GM12892 (cell line): Measurements from ENCODE around the gene C2orf76.
"Not testable (repeated sequence)": the region's sequence is repeated elsewhere in the genome, so short reads cannot be mapped to it uniquely, and the experiment has no call there.

Source experiments
- DNase-seq: peaks from one replicate; pipeline ENCODE4 v3.0.0; 2011; ENCODE audit not compliant: insufficient read length
- FAIRE-seq: peaks from 2 replicates; lab custom pipeline; 2011; peaks lifted over from hg19 to GRCh38; lab: Jason Lieb, UNC
- POLR2A ChIP-seq: IDR thresholded peaks from 2 replicates; pipeline ENCODE4 v1.6.1; 2011; ENCODE audit warnings: low read depth, low read length, control low read depth
- POLR2AphosphoS5 ChIP-seq: IDR thresholded peaks from 2 replicates; pipeline ENCODE4 v1.6.1; 2011; ENCODE audit warnings: low read depth, low read length, control low read depth
- TAF1 ChIP-seq: IDR thresholded peaks from 2 replicates; pipeline ENCODE4 v1.6.1; 2011; ENCODE audit warnings: low read depth, mild to moderate bottlenecking, control low read depth, low read length, borderline replicate concordance

The C2orf76 gene

DNA sequence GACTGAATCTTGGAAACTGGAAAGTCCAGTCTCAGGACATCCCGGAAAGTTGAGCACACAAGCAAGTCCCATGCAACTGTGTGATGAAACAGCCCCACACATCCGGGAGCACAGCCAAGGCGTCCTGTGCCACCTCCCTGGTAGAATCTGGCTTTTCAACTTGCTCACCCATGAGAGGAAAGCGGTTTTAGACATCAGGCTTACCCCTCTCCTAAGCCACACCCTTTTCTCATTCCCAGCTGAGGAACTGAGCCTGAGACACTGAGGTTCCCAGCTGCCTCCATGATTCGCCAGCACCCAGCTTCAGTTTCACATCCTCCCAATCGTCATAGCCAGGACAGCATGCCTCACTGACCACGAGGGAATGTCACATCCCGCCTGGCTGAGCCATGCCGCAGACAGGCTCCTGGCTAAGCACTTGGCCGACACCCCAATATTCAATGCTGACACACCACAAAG is 82.7 kb downstream of the C2orf76 start:
- FAIRE-seq (no peak), DNase-seq (no peak)

GRCh38 chr2:119282996-119283511 is 83.6 kb downstream of the C2orf76 start:
- TF ChIP-seq TAF1 (no peak), POLR2A (no peak)
- DNase-seq (no peak), FAIRE-seq (no peak)

More for the DNA sequence above, 82.7 kb downstream of the C2orf76 start:
- TF ChIP-seq POLR2AphosphoS5 (no peak), POLR2A (no peak), TAF1 (no peak)

DNA sequence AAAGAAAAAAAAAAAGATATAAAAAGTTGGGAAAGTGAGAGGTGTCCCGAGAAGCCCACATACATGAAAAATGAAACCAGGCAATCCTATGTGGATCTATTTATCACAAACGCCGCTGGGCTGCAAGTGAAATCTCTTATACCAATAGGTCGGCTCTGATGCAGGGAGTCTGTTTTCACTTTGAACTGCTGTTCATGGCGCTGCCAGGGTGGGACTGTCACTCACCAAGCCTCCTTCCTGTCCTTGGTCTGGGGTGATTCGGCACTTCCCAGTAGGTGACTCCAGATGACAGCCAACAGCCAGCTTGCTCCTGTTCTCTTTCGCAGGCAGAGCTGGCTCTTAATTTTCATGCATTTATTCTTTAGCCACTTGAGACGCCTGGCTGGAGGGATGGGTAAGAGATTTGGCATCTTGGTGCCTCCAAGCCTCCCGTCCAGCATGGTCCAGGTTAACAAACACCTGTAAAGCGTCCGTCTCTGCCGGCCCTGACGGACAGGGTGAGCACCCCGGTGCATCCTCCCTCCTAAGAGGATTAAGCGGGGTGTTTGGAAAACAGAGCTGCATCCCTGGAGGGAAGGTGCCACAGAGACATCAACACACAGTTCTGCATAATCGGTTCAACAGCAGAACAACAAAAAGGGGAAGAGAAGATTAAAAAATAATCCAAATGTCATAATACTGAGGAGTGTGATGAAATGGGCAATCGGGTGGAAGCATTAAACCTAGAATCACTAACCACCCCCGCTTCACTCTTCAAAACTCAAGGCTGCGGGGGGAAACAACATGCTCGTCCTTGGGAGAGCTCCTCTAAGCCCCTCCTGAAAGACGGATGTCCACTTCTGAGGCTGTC is 84.3 kb downstream of the C2orf76 start:
- FAIRE-seq: no peak
- no peak for TF ChIP-seq POLR2A
- no peak for TF ChIP-seq TAF1
- no peak for TF ChIP-seq POLR2AphosphoS5
- no peak for DNase-seq

DNA sequence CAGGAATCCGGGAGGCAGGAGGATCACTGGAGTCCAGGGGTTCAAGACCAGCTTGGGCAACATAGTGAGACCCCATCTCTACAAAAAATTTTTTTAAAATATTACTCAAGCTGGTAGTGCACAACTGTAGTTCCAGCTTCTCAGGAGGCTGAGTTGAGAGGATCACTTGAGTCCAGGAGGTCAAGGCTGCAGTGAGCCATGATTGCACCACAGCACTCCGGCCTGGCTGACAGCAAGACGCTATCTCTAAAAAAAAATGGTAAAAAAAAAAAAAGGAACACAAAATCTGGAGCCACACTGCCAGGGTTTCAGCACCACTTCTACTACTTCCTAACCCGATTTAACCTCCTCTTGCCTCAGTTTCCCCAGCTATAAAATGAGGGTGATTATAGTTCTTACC is 86.0 kb downstream of the C2orf76 start:
- FAIRE-seq (no peak), DNase-seq (no peak)
- TF ChIP-seq POLR2A: no peak
- TF ChIP-seq TAF1: no peak
- no peak for TF ChIP-seq POLR2AphosphoS5

- FAIRE-seq (no peak), DNase-seq (no peak)
- no peak for TF ChIP-seq POLR2A
- TF ChIP-seq POLR2AphosphoS5: no peak
- no peak for TF ChIP-seq TAF1
These were observed 87.0 kb downstream of the C2orf76 start for GRCh38 chr2:119279666-119280065.

DNA sequence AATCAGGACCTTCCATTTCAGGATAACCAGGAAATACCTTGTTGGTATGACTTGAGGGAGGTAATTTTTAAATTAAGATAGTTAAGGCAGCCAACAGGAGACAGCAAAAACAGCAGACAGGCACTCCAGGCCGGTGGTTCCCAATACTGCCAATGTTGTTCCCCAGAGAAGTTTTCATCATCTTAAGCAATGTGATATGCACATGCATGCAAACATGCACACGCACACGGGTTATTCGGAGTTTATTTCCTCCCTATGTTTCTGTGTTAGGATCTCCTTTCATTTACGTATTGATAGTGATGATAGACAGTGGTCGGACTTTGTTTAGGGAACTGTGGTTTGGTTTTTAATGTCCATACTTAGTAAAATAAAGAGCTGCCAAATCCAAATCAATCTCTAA is 87.7 kb downstream of the C2orf76 start:
- FAIRE-seq (no peak), DNase-seq (no peak)
- no peak for TF ChIP-seq POLR2AphosphoS5

GRCh38 chr2:119278385-119278784 is 88.2 kb downstream of the C2orf76 start:
- not testable (repeated sequence) for DNase-seq, FAIRE-seq

DNA sequence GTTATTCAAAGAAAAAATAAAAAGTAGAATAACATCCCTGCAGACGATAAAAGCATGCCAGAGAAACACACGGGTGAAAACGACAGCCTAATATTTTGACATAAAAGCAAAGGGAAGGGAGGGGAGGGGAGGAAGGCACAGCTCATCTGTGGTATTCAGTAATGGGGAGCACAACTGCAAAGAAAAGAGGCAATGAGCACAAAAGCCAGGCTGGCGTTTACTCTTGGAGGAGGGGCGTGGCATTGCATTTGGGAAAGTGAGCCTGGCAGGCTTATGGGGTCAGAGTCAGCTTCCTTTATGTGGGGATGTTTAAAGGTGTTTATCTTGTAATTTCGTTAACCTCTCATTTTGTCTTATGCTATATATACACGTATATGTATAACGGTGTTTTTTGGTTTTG is 89.8 kb downstream of the C2orf76 start:
- TF ChIP-seq TAF1 (no peak), POLR2AphosphoS5 (no peak), POLR2A (no peak)
- FAIRE-seq (no peak), DNase-seq (no peak)

- TF ChIP-seq TAF1: no peak
- no peak for TF ChIP-seq POLR2A
- TF ChIP-seq POLR2AphosphoS5: no peak
- FAIRE-seq (no peak), DNase-seq (no peak)
These were observed 99.0 kb downstream of the C2orf76 start for GRCh38 chr2:119267604-119268003.

- TF ChIP-seq POLR2A (no peak), POLR2AphosphoS5 (no peak), TAF1 (no peak)
- DNase-seq (no peak), FAIRE-seq (no peak)
These were observed 100.5 kb downstream of the C2orf76 start for GRCh38 chr2:119266091-119266589.

DNA sequence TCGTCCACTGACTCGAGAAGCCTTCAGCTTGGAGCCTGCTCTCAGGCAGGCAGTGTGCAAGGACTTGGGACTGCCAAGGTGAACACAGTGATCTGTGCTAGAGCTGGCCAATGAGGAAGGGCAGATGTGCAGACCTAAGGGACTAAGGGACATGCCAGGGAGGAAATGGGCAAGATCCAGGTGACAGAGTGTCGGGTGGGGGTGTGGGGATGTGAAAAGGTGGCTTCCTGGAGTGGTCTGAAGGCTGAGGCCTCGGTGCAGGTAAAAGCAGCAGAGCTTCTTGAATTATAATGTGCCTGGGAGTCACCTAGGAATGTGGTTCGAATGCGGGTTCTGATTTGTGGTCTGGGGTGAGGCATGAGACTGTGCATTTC is 101.0 kb downstream of the C2orf76 start:
- no peak for TF ChIP-seq POLR2AphosphoS5
- no peak for TF ChIP-seq POLR2A
- no peak for TF ChIP-seq TAF1
- DNase-seq: no peak
- no peak for FAIRE-seq

DNA sequence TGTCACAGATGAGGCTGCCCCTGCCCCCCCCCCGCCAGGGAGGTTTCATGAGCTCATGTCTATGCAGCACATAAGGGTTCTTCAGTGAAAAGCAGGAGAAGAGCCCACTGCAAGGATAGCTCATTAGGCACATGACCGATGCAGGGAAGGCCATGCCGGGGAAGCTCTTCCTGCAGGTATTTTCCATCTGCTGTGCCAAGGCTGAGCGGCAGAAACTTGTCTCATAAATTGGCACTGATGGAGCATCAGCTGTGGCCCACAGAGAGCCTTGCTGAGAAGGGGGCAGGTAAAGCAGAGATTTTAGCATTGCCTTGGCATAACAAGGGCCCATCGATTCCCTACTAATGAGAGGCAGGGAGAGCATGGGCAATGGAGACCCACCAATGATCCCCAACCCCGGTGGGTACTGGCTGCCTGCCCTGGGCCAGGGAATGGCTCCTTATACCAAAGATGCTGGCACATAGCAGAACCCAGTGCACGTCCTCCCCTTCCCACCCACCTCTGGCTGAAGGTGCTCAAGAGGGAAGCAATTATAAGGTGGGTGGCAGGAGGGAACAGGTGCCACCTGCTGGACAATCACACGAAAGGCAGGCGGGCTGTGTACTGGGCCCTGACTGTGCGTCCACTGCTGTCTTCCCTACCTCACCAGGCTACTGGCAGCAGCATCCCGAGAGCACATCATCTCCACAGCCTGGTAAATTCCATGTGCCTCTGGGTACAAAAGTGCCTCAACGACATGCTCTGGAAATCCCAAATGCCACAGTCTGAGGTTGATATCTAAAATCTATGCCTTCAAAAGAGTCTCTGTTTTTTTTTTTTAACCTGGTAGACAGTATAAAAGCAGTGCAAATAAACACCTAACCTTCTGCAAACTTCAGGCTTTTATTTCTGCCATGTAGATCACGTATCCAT is 101.6 kb downstream of the C2orf76 start:
- peak; percentile 94 for FAIRE-seq
- peak; percentile 58 for DNase-seq
- no peak for TF ChIP-seq TAF1
- TF ChIP-seq POLR2AphosphoS5: no peak
- TF ChIP-seq POLR2A: no peak
